NCI-H146 treated with DMSO at 0.1 percent for 48 hours (cell line): ENCODE measurements around the gene MLXIPL.
"Not testable (repeated sequence)": the region's sequence is repeated elsewhere in the genome, so short reads cannot be mapped to it uniquely, and the experiment has no call there.

Experiments
- DNase-seq: peaks from one replicate; lab custom pipeline; 2025; ENCODE audit not compliant: unreplicated experiment; lab: John Stamatoyannopoulos, UW

The MLXIPL gene

DNA sequence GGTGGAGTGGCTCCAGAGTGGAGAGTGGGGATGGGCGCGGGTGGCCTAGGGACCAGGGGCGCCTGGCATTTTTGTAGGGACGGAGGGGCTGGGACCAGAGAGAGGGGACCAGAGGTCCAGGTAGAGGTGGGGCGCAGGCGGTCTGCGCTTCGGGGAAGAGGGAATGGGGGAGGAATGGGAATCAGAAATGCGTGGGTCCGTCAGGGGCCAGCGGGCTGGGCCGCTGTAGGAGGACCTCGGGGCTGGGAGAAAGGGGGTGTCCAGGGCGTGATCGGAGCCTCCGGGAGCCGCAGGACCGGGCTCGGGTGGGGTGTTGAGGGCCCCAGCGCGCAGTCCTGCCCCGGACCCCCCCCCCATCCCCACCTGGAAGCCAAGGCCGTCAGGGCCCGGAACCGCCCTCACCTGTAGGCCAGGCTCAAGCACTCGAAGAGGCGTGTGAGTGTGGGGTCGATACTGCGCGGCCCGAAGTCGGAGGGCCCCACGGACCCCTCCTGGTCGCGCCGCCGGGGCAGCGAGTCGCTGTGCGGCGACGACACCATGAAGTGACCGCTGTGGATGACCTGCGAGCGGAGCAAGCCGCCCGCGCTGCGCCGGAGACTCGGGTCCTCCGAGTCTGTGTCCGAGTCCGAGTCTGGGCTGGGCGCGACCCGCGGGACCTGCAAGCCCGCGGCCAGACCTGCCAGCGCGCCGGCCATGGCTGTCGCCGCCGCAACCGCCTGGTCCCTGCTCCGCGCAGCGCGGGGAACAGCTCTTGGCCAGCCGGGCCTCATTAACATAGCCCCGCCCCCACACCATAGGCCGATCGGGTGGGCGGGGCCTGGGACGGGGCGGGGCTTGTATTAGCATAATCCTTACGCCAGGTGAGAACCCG lies at the start of gene MLXIPL:
MLXIPL (minus strand) TSS at position 725 of the 871 bp plus-strand sequence; CDS start at position 695, 30 bp downstream.
- DNase-seq, result peak; percentile 82

DNA sequence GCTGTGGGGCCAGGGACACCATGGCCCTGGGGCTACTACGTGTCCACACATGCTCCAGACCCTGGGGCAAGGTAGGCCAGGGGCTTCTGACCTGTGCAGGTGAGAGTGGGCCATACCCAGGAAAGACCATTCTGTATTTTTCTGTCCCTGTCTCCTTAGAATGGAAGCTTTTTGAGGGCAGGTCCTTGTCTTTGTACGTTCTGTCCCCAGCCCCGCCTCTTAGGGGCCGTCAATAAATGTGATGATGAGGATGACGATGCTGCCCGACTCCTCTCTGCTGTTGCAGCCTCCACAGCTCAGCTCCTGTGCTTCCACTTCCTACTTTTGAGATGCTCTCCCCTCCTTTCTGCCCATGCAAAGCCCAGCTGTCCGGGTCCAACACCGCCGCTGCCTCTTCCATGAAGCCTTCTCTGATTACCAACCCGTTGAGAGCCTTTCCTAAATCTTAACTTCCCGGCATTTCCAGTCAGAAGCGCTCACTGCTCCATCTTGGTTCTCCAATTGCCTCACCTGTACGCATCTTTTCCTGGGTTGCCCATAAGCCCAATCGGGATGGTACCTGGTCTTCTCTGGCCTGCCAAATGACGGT lies 47.6 kb upstream of the MLXIPL start:
- DNase-seq, result no peak

DNA sequence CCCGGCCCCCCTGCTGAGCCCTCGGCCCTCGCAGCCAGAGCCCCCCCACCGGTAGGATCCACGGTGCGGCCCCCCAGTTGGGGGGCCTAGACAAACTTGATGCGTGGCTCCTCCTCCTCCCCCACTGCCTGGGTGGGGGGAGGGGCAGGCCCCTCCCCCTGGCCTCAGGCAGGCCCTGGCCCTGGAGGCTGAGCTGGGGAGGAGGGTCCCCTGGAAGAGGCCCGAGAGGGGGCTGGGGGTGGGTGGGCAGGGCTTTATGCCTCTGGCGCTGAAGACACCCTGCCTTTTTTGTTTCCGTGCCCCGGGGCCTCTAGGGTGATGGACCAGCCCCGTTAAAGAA lies 47.0 kb upstream of the MLXIPL start:
- no peak for DNase-seq

DNA sequence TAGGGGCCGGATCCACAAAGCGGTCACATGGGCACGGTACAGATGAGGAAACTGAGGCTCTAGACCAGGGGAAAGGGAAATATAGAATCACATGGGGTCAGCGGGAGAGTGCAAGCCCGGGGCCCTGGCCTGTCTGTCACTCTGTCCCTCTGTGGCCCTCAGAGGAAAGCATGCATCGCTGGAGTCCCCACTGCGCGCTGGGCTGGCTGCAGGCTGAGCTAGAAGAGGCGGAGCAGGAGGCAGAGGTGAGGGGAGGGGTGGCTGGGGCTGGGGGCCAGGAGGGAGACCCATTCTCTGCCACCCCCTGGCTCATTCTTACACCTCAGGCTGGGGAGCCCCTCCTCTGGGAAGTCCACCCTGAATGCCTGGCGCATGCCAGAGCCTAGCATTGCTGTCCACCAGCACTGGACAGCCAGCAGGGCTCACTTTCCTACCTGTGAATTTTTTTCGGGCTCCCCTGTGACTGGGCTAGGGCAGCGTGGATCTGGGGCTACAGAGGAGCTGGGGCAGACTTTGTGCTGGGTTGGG lies 45.6 kb upstream of the MLXIPL start:
- DNase-seq, result no peak

DNA sequence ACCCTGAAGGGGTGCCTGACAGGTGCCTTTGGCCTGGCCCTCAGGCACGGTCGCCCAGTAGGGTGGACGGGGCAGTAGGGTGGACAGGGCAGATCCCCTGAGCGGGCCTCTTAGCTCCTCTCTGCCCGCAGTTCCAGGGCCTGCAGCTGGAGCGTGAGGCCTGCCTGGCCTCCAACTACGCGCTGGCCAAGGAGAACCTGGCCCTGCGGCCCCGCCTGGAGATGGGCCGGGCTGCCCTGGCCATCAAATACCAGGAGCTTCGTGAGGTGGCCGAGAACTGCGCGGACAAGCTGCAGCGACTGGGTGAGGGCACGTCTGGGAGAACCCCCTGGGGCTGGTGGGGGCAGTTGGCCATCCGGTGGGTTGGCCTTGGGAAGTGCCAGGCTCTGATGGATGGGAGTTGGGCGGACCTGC lies 45.0 kb upstream of the MLXIPL start:
- no peak for DNase-seq

GRCh38 chr7:73668886-73669230 lies 44.5 kb upstream of the MLXIPL start:
- DNase-seq, result no peak

DNA sequence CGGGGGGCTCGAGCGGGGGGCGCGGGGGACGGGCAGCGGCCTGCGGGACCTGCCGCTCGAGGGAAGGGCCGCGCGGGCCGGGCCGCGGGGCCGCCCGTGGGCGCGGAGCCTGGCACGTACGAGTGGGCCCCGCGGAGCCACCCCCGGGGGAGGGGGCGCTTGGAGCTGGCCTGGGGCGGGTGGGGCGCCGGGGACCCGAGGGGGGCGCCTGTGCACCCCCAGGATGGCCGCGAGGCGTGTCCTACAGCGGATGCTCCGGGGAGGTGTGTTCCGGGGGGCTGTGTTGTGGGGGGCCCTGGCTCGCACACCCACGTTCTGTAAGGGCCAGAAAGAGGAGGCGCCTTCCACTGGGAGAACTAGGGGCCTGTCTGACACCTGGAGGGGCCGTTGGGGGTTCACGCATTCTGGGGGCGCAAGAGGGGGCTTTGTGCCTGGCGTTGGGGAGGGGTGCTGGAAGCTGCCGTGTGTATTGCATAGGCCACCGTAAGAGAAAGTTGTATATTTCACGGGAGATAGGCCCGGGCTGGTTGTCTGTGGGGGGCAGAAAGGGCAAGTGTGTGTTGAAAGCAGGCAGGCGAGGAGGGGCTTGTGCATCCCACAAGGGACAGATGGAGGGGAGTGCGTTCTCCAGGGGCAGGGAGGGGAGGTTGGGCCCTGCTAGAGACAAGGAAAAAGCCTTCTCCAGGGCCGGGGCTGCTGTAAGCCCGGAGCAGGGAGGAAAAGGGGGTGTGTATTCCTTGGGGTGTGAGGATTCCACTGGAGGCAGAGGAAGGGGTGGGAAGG lies 44.0 kb upstream of the MLXIPL start:
- no peak for DNase-seq

DNA sequence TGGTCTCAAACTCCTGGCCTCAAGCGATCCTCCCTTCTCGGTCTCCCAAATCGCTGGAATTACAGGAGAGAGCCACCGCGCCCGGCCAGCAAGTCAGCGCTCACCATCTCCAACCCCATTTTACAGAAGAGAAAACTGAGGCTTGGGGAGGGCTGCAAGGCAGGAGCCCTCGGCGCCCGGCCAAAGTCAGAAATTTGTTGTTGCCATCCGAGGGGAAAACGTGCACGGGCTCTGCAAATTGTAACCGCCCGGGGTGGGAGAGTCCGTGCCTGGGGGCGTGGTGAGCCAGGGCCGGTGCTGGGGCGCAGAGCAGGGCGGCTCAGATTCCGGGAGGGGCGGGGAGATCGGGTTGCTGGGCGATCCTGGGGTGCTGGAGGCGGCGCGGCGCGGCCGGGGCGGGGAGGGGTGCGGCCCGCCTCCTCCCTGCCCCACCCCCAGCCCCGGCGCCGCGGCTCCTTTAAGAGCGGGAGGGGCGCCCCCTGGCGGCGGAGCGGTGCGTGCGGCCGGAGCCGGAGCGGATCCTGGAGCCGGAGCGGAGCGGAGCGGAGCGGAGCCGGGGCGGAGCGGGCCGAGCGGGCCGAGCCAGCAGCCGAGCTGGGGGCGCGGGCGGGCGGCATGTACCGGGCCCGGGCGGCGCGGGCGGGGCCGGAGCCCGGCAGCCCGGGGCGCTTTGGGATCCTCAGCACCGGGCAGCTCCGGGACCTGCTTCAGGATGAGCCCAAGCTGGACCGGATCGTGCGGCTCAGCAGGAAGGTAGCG lies 43.2 kb upstream of the MLXIPL start, which contains the start of gene VPS37D:
VPS37D (plus strand) TSS at position 488 of the 759 bp plus-strand sequence; CDS start at position 616, 128 bp downstream.
- DNase-seq, result peak; percentile 64

DNA sequence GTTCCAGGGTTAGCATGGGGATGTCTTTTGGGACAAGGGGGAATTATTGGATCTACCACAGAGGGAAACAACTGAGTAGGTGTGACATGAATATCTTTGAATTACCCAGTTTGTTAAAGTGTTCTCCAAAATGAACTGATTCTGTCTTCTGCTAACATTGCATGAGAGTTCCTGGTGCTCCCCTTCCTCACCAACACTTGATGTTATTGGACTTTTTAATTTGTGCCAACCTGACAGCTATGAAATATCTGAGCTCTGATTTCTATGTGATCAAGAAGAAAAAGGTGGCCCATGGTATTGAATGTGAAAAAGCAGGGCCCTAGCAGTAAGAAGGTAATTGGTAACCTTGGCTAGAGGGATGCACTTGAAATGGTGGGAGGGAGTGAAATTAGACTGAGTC lies 38.7 kb upstream of the MLXIPL start:
- no peak for DNase-seq

DNA sequence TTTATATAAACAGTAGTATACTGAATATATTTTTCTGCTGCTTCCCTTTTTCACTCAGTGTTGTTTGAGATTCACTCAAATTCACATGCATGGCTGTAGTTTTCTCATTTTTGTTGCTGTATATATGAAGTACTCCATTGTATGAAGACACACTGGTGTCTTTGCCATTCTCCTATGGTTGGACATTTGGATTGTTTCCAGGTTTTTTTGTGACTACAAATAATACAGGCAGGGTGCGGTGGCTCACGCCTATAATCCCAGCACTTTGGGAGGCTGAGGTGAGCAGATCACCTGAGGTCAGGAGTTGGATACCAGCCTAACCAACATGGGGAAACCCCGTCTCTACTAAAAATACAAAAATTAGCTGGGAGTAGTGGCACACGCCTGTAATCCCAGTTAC lies 36.3 kb upstream of the MLXIPL start:
- DNase-seq, result peak; percentile 5

DNA sequence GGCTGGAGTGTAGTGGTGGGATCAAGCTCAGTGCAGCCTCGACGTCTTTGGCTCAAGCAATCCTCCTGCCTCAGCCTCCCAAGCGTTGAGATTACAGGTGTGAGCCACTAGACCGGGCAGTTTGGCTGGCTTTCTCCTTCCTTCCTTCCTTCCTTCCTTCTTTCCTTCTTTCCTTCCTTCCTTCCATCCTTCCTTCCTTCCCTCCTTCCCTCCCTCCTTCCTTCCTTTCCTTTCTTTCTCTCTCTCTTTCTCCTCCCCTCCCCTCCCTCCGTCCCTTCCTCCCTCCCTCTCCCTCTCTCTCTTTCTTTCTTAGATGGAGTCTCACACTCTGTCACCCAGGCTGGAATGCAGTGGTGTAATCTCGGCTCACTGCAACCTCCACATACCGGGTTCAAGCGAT lies 35.7 kb upstream of the MLXIPL start:
- DNase-seq, result no peak

GRCh38 chr7:73655309-73655708 lies 31.0 kb upstream of the MLXIPL start:
- DNase-seq, result not testable (repeated sequence)

DNA sequence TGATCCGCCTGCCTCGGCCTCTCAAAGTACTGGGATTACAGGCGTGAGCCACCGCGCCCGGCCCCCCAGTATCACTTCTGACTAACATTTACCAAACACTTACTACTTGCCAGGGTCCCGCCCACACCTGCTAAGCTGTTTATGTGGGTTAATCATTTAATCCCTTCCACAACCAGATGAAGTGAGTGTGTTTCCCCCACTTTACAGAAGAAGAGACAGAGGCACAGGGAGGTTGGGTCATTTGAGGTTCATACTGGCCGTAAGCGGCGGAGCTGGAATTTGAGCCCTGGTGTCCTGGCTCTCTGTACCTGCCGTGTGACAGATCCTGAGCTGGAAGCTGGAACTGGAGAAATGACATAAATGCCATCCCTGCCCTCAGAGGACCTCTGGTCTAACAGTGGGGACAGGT lies 28.2 kb upstream of the MLXIPL start:
- no peak for DNase-seq

DNA sequence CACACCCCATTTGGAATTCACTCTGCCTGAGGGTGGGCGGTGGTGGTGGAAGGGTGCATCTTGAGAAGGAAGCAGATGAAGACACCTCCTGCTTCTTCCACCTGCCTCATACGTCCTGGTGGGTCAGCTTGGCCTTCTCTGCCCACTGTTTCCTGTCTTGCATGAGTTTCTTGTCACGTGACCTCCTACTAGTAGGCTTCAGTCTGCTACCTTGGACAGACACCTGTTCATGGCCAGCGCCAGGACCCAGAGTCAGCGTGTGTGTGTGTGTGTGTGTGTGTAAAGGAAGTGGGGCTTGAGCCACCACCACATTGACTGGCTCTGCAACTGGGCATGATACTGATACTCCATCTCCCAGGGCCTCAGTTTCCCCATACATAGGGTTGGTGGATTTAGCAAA lies 26.2 kb upstream of the MLXIPL start:
- no peak for DNase-seq

DNA sequence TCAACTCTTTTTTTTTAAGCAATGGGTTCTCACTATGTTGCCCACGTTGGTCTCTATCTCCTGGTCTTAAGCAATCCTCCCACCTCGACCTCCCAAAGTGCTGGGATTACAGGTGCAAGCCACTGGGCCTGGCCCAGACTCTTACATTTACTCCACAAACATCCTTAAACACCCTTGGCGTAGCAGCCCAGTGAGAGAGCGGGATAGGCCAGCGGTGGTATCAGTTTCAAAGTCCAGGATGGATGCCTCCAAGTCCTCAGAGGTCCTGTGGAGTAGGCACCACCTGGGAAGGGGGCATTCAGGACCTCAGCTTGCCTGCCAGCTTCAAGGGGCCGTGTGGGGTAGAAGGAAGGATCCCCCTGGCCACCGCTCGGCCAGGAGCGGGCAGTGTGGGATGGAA lies 25.3 kb upstream of the MLXIPL start:
- DNase-seq, result no peak

GRCh38 chr7:73648593-73649332 lies 24.4 kb upstream of the MLXIPL start:
- no peak for DNase-seq

GRCh38 chr7:73647725-73648592 lies 23.6 kb upstream of the MLXIPL start:
- peak; percentile 33 for DNase-seq

- DNase-seq, result no peak
Observed at GRCh38 chr7:73646785-73647724, 22.7 kb upstream of the MLXIPL start.
